Liver (tissue), 9 donors: ENCODE results near the gene AP2A2. TPM values are rescaled to one million over a fixed set of nuclear protein-coding genes. Genes with fewer than 3 reads are reported as not detected.

Experiments used
- DNase-seq: peaks from one replicate; pipeline ENCODE4 v3.0.0-alpha.2; 2017; ENCODE audit warnings: low spot score
- H3K27ac ChIP-seq, 2 donors: one replicate each; pipeline ENCODE4 v1.7.0; 2013; ENCODE audit warnings: inconsistent platforms in 2 of 2, low read length in 2 of 2, control low read depth in 1 of 2, low read depth in 1 of 2, mild to moderate bottlenecking in 1 of 2
- H3K27me3 ChIP-seq, 4 donors: one replicate each; pipeline versions ENCODE4 v1.6.1 to v1.7.0; 2013; ENCODE audit warnings: low read length in 3 of 4, inconsistent platforms in 1 of 4, mild to moderate bottlenecking in 1 of 4, moderate library complexity in 1 of 4; ENCODE audit not compliant: control insufficient read depth in 4 of 4, insufficient read depth in 4 of 4
- H3K36me3 ChIP-seq, 4 donors: one replicate each; pipeline versions ENCODE4 v1.6.1 to v1.7.0; 2013; ENCODE audit warnings: low read length in 3 of 4, mild to moderate bottlenecking in 3 of 4, low read depth in 1 of 4, moderate library complexity in 1 of 4; ENCODE audit not compliant: control insufficient read depth in 4 of 4, insufficient read depth in 3 of 4
- H3K4me1 ChIP-seq, 4 donors: one replicate each; pipeline versions ENCODE4 v1.6.1 to v1.7.0; 2013; ENCODE audit warnings: low read length in 3 of 4, mild to moderate bottlenecking in 3 of 4, moderate library complexity in 1 of 4; ENCODE audit not compliant: control insufficient read depth in 4 of 4, insufficient read depth in 4 of 4
- H3K4me3 ChIP-seq, 3 donors: one replicate each; pipeline versions ENCODE4 v1.6.1 to v1.7.0; 2013; ENCODE audit warnings: low read length in 3 of 3, control low read depth in 1 of 3, low read depth in 1 of 3, mild to moderate bottlenecking in 1 of 3
- H3K9ac ChIP-seq, 2 donors: one replicate each; pipeline ENCODE4 v1.7.0; 2013; ENCODE audit warnings: low read length in 2 of 2, mild to moderate bottlenecking in 2 of 2, moderate library complexity in 2 of 2, control low read depth in 1 of 2, low read depth in 1 of 2
- H3K9me3 ChIP-seq, 4 donors: one replicate each; pipeline versions ENCODE4 v1.6.1 to v1.7.0; 2013; ENCODE audit warnings: low read length in 3 of 4; ENCODE audit not compliant: control insufficient read depth in 4 of 4
- ATF3 ChIP-seq: IDR thresholded peaks from 2 replicates; pipeline ENCODE4 v1.6.1; 2016; ENCODE audit warnings: antibody characterized with exemption
- EGR1 ChIP-seq, 2 donors: IDR thresholded peaks; 2 replicates each; pipeline ENCODE4 v1.6.1; 2016 to 2018; ENCODE audit warnings: antibody characterized with exemption in 2 of 2, low read depth in 2 of 2
- FOXA2 ChIP-seq: IDR thresholded peaks from 2 replicates; pipeline ENCODE4 v1.6.1; 2016; ENCODE audit warnings: antibody characterized with exemption
- GABPA ChIP-seq, 2 donors: IDR thresholded peaks in 1 of 2; conservative IDR thresholded peaks in 1 of 2; 2 replicates each; pipeline ENCODE4 v1.6.1; 2016; ENCODE audit warnings: antibody characterized with exemption in 2 of 2, mild to moderate bottlenecking in 1 of 2, moderate library complexity in 1 of 2
- HNF4A ChIP-seq, 2 donors: conservative IDR thresholded peaks; 2 replicates each; pipeline ENCODE4 v1.6.1; 2016; ENCODE audit warnings: antibody characterized with exemption in 2 of 2, mild to moderate bottlenecking in 2 of 2
- HNF4G ChIP-seq: IDR thresholded peaks from 2 replicates; pipeline ENCODE4 v1.6.1; 2016; ENCODE audit warnings: antibody characterized with exemption
- JUND ChIP-seq, 2 donors: IDR thresholded peaks; 2 replicates each; pipeline ENCODE4 v1.6.1; 2016; ENCODE audit warnings: antibody characterized with exemption in 2 of 2
- MAX ChIP-seq: IDR thresholded peaks from 2 replicates; pipeline ENCODE4 v1.6.1; 2016; ENCODE audit warnings: antibody characterized with exemption
- REST ChIP-seq: IDR thresholded peaks from 2 replicates; pipeline ENCODE4 v1.6.1; 2016; ENCODE audit warnings: antibody characterized with exemption, mild to moderate bottlenecking
- RXRA ChIP-seq, 2 donors: IDR thresholded peaks; 2 replicates each; pipeline ENCODE4 v1.6.1; 2017 to 2018; ENCODE audit warnings: antibody characterized with exemption in 2 of 2, mild to moderate bottlenecking in 1 of 2
- TAF1 ChIP-seq: conservative IDR thresholded peaks from 2 replicates; pipeline ENCODE4 v1.6.1; 2016; ENCODE audit warnings: antibody characterized with exemption, mild to moderate bottlenecking
- ZBTB33 ChIP-seq: IDR thresholded peaks from 2 replicates; pipeline ENCODE4 v1.6.1; 2016; ENCODE audit warnings: antibody characterized with exemption
- WGBS: extraction: QIAGEN DNeasy Blood & Tissue Kit; methylation state at CpG from one replicate; pipeline ENCODE4 v1.1.7; 2013; 5-methylcytosine and 5-hydroxymethylcytosine counted together
- polyA plus RNA-seq, 2 donors: library from polyadenylated mRNA; stranded (reverse) in 1 of 2; unstranded in 1 of 2; fragments of 200-250 nt in 1 of 2; fragments of >200 nt in 1 of 2; fragmentation: Nextera tagmentation in 1 of 2; extraction: Ambion mirVana in 1 of 2; gene quantifications; one replicate each; pipeline versions ENCODE4 v1.2.1 to v1.2.3, GENCODE V29; 2013 to 2015
- total RNA-seq, 2 donors: library from RNA; depleted of rRNA; stranded (reverse); fragments of >200 nt; gene quantifications; one replicate each; pipeline ENCODE4 v1.2.3, GENCODE V29; 2014
- donor health status: healthy.
- donor health status: healthy.
- donor health status: healthy.
- donor health status: healthy.
- donor health status: healthy.

The AP2A2 gene
- total and polyA plus RNA-seq, 4 donors = 20.5 to 39.7 (median 23.8) TPM

- H3K27me3 ChIP-seq = no peaks in the 10 kb centered on the region
- DNase-seq = no peak
Observed at GRCh38 chr11:1030086-1030485, 104.4 kb downstream of the AP2A2 start.

GRCh38 chr11:1030556-1030955 lies 104.9 kb downstream of the AP2A2 start:
- H3K4me1 ChIP-seq = no peaks in the 10 kb centered on the region
- no peak for DNase-seq
- no peaks in the 10 kb centered on the region for H3K9me3 ChIP-seq
- no peak overlapping the region for H3K9ac ChIP-seq
- H3K36me3 ChIP-seq = no peaks in the 10 kb centered on the region
- H3K27me3 ChIP-seq = no peaks in the 10 kb centered on the region
- H3K27ac ChIP-seq = no peak overlapping the region
- no peak overlapping the region for H3K4me3 ChIP-seq
- no peak for TF ChIP-seq HNF4G
- no peak for TF ChIP-seq EGR1 (IDR thresholded peaks at IDR 0.05; ENCODE audit: low read depth in 2 of 2)
- no peak for TF ChIP-seq RXRA (IDR thresholded peaks at IDR 0.05)
- TF ChIP-seq HNF4A (conservative IDR thresholded peaks at IDR 0.05) = no peak
- no peak for TF ChIP-seq ATF3
- TF ChIP-seq FOXA2 = no peak
- TF ChIP-seq ZBTB33 = no peak
- no peak for TF ChIP-seq JUND (IDR thresholded peaks at IDR 0.05)
- no peak for TF ChIP-seq REST
- no peak for TF ChIP-seq GABPA (IDR thresholded peaks at IDR 0.05 in 1 of 2, conservative IDR thresholded peaks at IDR 0.05 in 1 of 2)
- TF ChIP-seq MAX = no peak
- 67% methylated on average over 20 of the region's 20 CpGs for WGBS

More at GRCh38 chr11:1030086-1030485, 104.4 kb downstream of the AP2A2 start:
- Histone ChIP-seq H3K9ac (no peak overlapping the region), H3K9me3 (no peaks in the 10 kb centered on the region), H3K4me1 (no peaks in the 10 kb centered on the region), H3K4me3 (no peak overlapping the region), H3K36me3 (no peaks in the 10 kb centered on the region), H3K27ac (no peak overlapping the region)
- TF ChIP-seq HNF4G (no peak), TAF1 (no peak), GABPA (IDR thresholded peaks at IDR 0.05 in 1 of 2, conservative IDR thresholded peaks at IDR 0.05 in 1 of 2) (no peak)
- WGBS = 68% methylated on average over 16 of the region's 16 CpGs
